ENCODE data around the gene BANP. TPM values are rescaled to one million over a fixed set of nuclear protein-coding genes. Genes with fewer than 3 reads are reported as not detected.
A peak's percentile ranks its signal among the peaks of the same experiment; 100 is the strongest.
"Not testable (repeated sequence)": the region's sequence is repeated elsewhere in the genome, so short reads cannot be mapped to it uniquely, and the experiment has no call there.

The BANP gene
- total RNA-seq, 6 experiments from 2014 or later: 15.6 to 19.0 (median 16.2) TPM

DNA sequence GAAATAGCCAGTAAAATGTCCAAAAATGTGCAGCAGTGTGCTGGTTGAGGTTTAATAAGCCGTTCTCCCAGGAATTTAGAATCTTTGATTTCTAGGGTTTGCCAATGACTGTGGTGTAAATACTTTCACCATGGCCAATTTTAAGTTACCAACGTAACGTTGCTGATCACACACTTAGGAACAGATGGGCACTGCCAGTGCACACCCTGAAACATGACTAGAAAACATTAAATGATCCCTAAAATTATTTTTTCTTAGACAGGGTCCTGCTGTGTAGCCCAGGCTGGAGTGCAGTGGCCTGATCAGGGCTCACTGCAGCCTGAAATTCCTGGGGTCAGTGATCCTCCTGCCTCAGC lies 18.1 kb upstream of the BANP start:
- H3K27ac Mint-ChIP-seq: no peak overlapping the region
- H3K27me3 Mint-ChIP-seq (ENCODE audit: insufficient read depth): peaks cover 15% of the 10 kb centered on the region
- H3K4me3 Mint-ChIP-seq: no peak overlapping the region
- H3K4me1 Mint-ChIP-seq (ENCODE audit: low read depth): no peaks in the 10 kb centered on the region
- no peak for DNase-seq
- H3K36me3 Mint-ChIP-seq (ENCODE audit: low read depth): no peaks in the 10 kb centered on the region
- no peaks in the 10 kb centered on the region for H3K9me3 Mint-ChIP-seq
- TF ChIP-seq, protein P1, sequence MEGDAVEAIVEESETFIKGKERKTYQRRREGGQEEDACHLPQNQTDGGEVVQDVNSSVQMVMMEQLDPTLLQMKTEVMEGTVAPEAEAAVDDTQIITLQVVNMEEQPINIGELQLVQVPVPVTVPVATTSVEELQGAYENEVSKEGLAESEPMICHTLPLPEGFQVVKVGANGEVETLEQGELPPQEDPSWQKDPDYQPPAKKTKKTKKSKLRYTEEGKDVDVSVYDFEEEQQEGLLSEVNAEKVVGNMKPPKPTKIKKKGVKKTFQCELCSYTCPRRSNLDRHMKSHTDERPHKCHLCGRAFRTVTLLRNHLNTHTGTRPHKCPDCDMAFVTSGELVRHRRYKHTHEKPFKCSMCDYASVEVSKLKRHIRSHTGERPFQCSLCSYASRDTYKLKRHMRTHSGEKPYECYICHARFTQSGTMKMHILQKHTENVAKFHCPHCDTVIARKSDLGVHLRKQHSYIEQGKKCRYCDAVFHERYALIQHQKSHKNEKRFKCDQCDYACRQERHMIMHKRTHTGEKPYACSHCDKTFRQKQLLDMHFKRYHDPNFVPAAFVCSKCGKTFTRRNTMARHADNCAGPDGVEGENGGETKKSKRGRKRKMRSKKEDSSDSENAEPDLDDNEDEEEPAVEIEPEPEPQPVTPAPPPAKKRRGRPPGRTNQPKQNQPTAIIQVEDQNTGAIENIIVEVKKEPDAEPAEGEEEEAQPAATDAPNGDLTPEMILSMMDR (IDR thresholded peaks at IDR 0.05): no peak

DNA sequence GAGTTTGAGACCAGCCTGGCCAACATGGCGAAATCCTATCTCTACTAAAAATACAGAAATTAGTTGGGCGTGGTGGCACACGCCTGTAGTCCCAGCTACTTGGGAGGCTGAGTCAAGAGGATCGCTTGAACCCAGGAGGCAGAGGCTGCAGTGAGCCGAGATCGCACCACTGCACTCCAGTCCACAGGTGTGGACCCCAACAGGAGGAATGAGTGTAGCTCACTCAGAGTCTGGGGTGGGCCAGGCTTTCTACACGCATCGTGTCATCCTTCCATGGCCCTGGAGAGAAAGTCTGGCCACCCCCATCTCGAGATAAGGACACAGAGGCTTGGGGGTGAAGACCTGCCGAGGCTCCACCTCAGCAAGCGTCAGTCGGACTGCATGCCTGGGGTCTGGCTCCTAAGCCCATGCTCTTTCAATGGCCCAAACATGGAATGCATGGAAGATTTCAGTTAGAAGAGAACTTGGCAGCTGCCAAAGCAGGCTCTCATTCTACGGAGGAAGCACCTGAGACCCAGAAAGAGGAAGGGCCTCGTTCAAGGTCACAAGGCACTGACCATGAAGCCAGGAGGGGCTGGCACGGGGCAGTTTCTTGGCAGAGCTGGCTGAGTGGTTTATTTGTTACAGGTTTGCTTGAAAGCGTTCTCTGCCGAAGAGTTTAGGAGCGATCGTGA lies 16.3 kb upstream of the BANP start:
- not testable (repeated sequence) for H3K36me3 Mint-ChIP-seq (ENCODE audit: low read depth); H3K4me3 Mint-ChIP-seq; H3K27ac Mint-ChIP-seq; DNase-seq; H3K9me3 Mint-ChIP-seq; H3K4me1 Mint-ChIP-seq (ENCODE audit: low read depth)
- H3K27me3 Mint-ChIP-seq (ENCODE audit: insufficient read depth): peaks cover 15% of the 10 kb centered on the region

DNA sequence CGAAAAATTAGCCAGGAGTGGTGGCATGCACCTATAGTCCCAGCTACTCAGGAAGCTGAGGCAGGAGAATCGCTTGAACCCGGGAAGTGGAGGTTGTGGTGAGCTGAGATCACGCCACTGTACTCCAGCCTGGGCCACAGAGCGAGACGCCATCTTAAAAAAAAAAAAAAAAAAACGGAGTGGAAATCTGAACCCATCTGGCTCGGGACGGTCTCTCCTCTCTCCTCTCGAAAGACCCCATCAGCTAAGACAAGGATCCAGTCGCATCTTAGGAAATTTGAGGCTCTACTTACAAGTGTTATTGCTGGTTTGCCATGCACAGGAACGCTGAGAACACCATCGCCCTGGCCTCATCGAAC lies 15.2 kb upstream of the BANP start:
- not testable (repeated sequence) for H3K9me3 Mint-ChIP-seq; H3K36me3 Mint-ChIP-seq (ENCODE audit: low read depth); DNase-seq; H3K4me3 Mint-ChIP-seq; H3K4me1 Mint-ChIP-seq (ENCODE audit: low read depth); H3K27ac Mint-ChIP-seq
- peaks cover 15% of the 10 kb centered on the region for H3K27me3 Mint-ChIP-seq (ENCODE audit: insufficient read depth)

DNA sequence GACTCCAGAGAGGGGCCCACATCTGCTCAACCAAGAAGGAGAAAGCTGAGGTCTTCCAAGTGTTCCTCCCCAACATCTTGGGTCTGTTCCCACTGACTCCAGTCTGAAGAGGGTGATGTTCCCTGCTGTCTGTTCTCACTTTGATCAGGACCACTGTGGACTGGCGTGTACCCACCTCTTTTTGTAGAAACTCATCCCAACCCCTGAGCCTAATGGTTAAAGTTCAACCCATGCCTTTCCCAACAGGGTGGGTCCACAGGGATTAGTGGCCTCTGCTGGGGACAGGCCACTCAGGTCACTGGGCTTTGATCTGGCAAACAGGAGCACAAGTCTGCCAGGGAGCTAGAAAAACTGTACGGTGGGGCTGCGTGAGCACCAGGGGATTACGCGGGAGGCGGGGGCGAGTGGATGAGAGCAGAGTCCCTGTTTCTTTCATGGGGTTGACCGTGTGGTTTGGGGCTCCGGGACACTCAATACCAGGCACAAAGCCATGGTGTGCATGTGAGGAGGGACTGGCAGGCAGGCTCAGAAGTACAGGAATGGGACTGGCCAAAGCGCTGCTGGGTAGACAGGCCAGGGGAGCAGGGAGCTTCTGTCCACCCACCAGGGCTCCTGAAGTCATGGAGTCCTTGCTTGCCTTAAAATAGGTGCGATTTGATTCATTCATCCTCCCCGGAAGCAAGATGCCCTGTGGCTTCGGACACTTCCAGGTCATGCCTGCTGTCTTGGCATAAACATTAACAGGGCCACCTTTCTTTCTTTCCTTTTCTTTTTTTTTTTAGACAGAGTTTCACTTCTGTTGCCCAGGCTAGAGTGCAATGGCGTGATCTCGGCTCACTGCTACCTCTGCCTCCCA lies 14.6 kb upstream of the BANP start, which contains the start of gene CA5A:
Gene CA5A (minus strand): TSS at position 155 of the 856 bp plus-strand sequence. CDS start 79 bp downstream, at position 76.
- H3K4me3 Mint-ChIP-seq: no peak within 1 kb of the TSS
- no peak for DNase-seq
- H3K36me3 Mint-ChIP-seq (ENCODE audit: low read depth): no peaks in the 10 kb centered on the region
- H3K9me3 Mint-ChIP-seq: no peaks in the 10 kb centered on the region
- H3K27me3 Mint-ChIP-seq (ENCODE audit: insufficient read depth): peaks cover 15% of the 10 kb centered on the region
- no peaks in the 10 kb centered on the region for H3K4me1 Mint-ChIP-seq (ENCODE audit: low read depth)
- H3K27ac Mint-ChIP-seq: no peak within 1 kb of the TSS
- TF ChIP-seq, protein P1 (IDR thresholded peaks at IDR 0.05): no peak

DNA sequence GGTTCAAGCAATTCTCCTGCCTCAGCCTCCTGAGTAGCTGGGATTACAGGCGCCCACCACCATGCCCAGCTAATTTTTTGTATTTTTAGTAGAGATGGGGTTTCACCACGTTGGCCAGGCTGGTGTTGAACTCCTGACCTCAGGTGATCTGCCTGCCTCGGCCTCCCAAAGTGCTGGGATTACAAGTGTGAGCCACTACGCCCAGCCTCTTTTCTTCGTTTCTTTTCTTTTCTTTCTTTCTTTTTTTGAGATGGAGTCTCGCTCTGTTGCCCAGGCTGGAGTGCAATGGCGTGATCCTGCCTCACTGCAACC lies 14.0 kb upstream of the BANP start:
- H3K4me1 Mint-ChIP-seq (ENCODE audit: low read depth); H3K36me3 Mint-ChIP-seq (ENCODE audit: low read depth); H3K9me3 Mint-ChIP-seq; H3K4me3 Mint-ChIP-seq; H3K27ac Mint-ChIP-seq; DNase-seq: not testable (repeated sequence)
- peaks cover 15% of the 10 kb centered on the region for H3K27me3 Mint-ChIP-seq (ENCODE audit: insufficient read depth)

DNA sequence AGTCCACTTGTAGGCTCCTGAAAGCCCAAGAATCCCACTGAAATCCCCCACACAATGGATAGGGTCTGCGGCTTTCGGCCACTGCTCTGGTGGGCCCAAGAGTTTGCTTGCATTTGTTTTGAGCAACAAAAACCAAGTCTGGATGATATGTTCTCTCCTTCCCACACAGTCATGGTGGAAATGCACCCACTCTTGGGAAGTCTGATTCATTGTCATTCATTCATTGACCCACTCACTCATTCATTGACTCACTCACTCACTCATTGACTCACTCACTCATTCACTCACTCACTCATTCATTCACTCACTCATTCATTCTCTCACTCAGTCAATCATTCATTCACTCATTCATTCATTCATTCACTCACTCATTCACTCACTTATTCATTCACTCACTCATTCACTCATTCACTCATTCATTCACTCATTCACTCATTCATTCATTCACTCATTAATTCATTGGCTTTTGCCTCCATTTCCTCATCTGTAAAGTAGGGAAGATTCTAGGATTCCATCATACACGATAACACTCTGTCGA lies 12.8 kb upstream of the BANP start:
- no peaks in the 10 kb centered on the region for H3K36me3 Mint-ChIP-seq (ENCODE audit: low read depth)
- peaks cover 15% of the 10 kb centered on the region for H3K27me3 Mint-ChIP-seq (ENCODE audit: insufficient read depth)
- H3K4me1 Mint-ChIP-seq (ENCODE audit: low read depth): no peaks in the 10 kb centered on the region
- peak; percentile 22 for DNase-seq
- no peak overlapping the region for H3K27ac Mint-ChIP-seq
- no peaks in the 10 kb centered on the region for H3K9me3 Mint-ChIP-seq
- TF ChIP-seq, protein P1 (IDR thresholded peaks at IDR 0.05): no peak
- H3K4me3 Mint-ChIP-seq: no peak overlapping the region
